CD8-positive, alpha-beta memory T cell (primary cell): ENCODE results near the gene COA1. TPM values are rescaled to one million over a fixed set of nuclear protein-coding genes. Genes with fewer than 3 reads are reported as not detected.

ENCODE experiments used
- CTCF ChIA-PET: fragments of 350-600 bp; sonication (Branson Sonifier 250); formaldehyde crosslinking; loops from one replicate; lab custom pipeline; 2021; ENCODE audit warnings: antibody characterized with exemption; lab: Charles Lee
- POLR2A ChIA-PET: fragments of 350-600 bp; sonication (Branson Sonifier 250); formaldehyde crosslinking; loops from one replicate; lab custom pipeline; 2021; ENCODE audit warnings: antibody characterized with exemption; lab: Charles Lee
- DNase-seq, 5 donors: peaks; one replicate each; pipeline versions ENCODE4 v3.0.0 to v3.0.0-alpha.2; 2020 to 2022; ENCODE audit warnings: mixed read lengths in 1 of 5
- H3K27ac ChIP-seq: one replicate; pipeline ENCODE4 v1.7.0; 2013; ENCODE audit warnings: low read depth, mild to moderate bottlenecking, low read length, moderate library complexity
- H3K27me3 ChIP-seq: 2 replicates; pipeline ENCODE4 v1.7.0; 2013; ENCODE audit warnings: low read length, mild to moderate bottlenecking; ENCODE audit not compliant: insufficient read depth, poor library complexity, severe bottlenecking
- H3K36me3 ChIP-seq: 2 replicates; pipeline ENCODE4 v1.7.0; 2013; ENCODE audit warnings: mild to moderate bottlenecking, low read length, moderate library complexity; ENCODE audit not compliant: insufficient read depth
- H3K4me1 ChIP-seq: 2 replicates; pipeline ENCODE4 v1.7.0; 2013; ENCODE audit warnings: mild to moderate bottlenecking, low read length, moderate library complexity; ENCODE audit not compliant: insufficient read depth
- H3K4me3 ChIP-seq: 2 replicates; pipeline ENCODE4 v1.7.0; 2013; ENCODE audit warnings: mild to moderate bottlenecking, low read length
- H3K9me3 ChIP-seq: 2 replicates; pipeline ENCODE4 v1.7.0; 2013; ENCODE audit warnings: mild to moderate bottlenecking, low read length
- H3K27ac Mint-ChIP-seq, 8 donors: one replicate each; pipeline ENCODE4 v1.8.0; 2020 to 2021; ENCODE audit warnings: mixed read lengths in 8 of 8, mild to moderate bottlenecking in 6 of 8, inconsistent platforms in 3 of 8, moderate library complexity in 3 of 8
- H3K27me3 Mint-ChIP-seq, 2 donors: one replicate each; pipeline ENCODE4 v1.8.0; 2020 to 2021; ENCODE audit warnings: mixed read lengths in 2 of 2, mild to moderate bottlenecking in 1 of 2, moderate library complexity in 1 of 2
- H3K36me3 Mint-ChIP-seq, 3 donors: one replicate each; pipeline ENCODE4 v1.8.0; 2020 to 2021; ENCODE audit warnings: mixed read lengths in 3 of 3, inconsistent platforms in 1 of 3, mild to moderate bottlenecking in 1 of 3
- H3K4me1 Mint-ChIP-seq, 3 donors: one replicate each; pipeline ENCODE4 v1.8.0; 2020 to 2021; ENCODE audit warnings: mixed read lengths in 3 of 3, inconsistent platforms in 1 of 3, mild to moderate bottlenecking in 1 of 3
- H3K4me3 Mint-ChIP-seq, 7 donors: one replicate each; pipeline ENCODE4 v1.8.0; 2020 to 2021; ENCODE audit warnings: mixed read lengths in 7 of 7, mild to moderate bottlenecking in 6 of 7, moderate library complexity in 4 of 7, inconsistent platforms in 2 of 7
- H3K9me3 Mint-ChIP-seq, 5 donors: one replicate each; pipeline ENCODE4 v1.8.0; 2020 to 2022; ENCODE audit warnings: mixed read lengths in 5 of 5, mild to moderate bottlenecking in 3 of 5, moderate library complexity in 2 of 5, inconsistent platforms in 1 of 5
- polyA plus RNA-seq: library from polyadenylated mRNA; unstranded; fragments of 300-500 nt; fragmentation: Illumina TruSeq; gene quantifications from one replicate; pipeline ENCODE4 v1.2.3, GENCODE V29; 2021
- total RNA-seq, 2 experiments: library from RNA; stranded (reverse); gene quantifications; one replicate each; pipeline ENCODE4 v1.2.3, GENCODE V29; 2021

COA1 gene
- total and polyA plus RNA-seq, 3 experiments from 2014 or later = 68.9 to 81.6 (median 75.9) TPM

DNA sequence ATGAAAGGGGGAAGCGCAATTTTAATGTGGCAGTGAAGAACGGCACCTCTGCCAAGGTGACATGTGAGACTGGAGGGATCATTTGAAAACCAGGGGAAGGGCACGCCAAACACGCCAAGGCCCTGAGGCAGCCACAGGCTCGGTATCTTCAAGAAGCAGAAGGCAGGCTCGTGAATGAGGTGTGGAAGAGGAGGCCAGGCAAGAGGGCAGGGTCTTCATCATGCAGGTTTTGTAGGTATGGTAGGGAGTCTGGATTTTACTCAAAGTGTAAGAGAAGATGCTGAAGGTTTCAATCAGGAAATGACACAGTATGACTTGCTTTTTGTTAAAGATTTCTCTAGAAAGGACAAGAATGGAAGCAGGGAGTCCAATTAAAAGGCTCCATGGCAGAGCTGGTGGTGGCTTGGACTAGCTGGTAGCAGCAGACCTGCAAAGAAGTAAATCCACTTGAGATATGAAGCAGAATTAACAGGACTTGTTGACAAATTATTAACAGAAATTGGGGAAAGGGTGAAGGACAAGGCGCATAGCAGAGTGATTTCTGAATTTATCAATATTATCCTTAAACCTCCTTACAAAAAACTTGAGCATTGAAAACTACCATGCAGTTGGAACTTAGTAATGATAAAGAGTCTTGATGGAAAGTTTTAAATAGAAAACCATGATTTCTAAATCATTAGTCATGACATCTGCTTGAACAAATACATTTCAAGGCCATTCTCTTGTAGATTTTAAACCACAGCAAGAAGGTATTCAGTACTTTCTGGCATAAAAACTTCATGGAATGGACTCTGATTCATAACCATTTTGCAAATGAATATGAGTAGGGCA, 70.4 kb downstream of the COA1 start:
- CTCF ChIA-PET = no interaction called here
- Mint-ChIP-seq H3K27me3 (peaks cover 0 to 2% of the 10 kb centered on the region in 2 donors), H3K4me3 (peak overlapping the region in 6 of 7 donors; percentile 52 to 75 (median 60)), H3K36me3 (peaks cover 13 to 28% (median 19%) of the 10 kb centered on the region in 3 donors), H3K27ac (peak overlapping the region; percentile 72 to 98 (median 92)), H3K9me3 (no peaks in the 10 kb centered on the region), H3K4me1 (peaks cover 56 to 77% (median 72%) of the 10 kb centered on the region in 3 donors)
- no peaks in the 10 kb centered on the region for H3K27me3 ChIP-seq
- H3K9me3 ChIP-seq = no peaks in the 10 kb centered on the region
- H3K36me3 ChIP-seq = no peaks in the 10 kb centered on the region
- POLR2A ChIA-PET = no interaction called here
- peaks cover 40% of the 10 kb centered on the region for H3K4me1 ChIP-seq
- H3K27ac ChIP-seq = no peak overlapping the region
- H3K4me3 ChIP-seq = no peak overlapping the region
- DNase-seq = no peak

DNA sequence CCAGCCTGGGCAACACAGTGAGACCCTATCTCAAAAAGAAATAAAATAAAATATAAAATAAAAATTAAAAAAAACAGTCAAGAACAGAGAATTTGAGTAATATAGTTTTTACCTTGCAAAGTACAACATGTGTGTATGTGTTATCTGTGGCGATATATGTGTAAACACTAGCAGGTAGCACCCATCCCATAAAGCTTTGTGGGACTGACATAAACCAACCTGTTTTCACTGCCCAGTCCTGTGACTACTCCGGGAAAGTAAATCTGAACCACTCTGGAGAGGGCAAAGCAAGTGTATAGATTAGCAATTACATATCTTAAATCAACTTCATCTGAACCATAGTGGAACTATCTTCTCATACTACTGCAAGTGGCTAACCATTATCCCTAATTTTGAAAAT, 72.3 kb downstream of the COA1 start:
- H3K4me3 ChIP-seq = no peak overlapping the region
- no peak overlapping the region for H3K27ac ChIP-seq
- peaks cover 63 to 85% (median 85%) of the 10 kb centered on the region in 3 donors for H3K4me1 Mint-ChIP-seq
- H3K36me3 Mint-ChIP-seq = peaks cover 13 to 25% (median 19%) of the 10 kb centered on the region in 3 donors
- ChIA-PET CTCF (interaction anchor here (2.2 kb wide), 1 partner anchor 75 kb away, joined by 14 read pairs; the partner anchor contains the start of gene STK17A), POLR2A (no interaction called here)
- H3K4me1 ChIP-seq = peaks cover 59% of the 10 kb centered on the region
- no peak for DNase-seq
- peaks cover 0 to 2% of the 10 kb centered on the region in 2 donors for H3K27me3 Mint-ChIP-seq
- no peaks in the 10 kb centered on the region for H3K9me3 Mint-ChIP-seq
- no peaks in the 10 kb centered on the region for H3K27me3 ChIP-seq
- no peaks in the 10 kb centered on the region for H3K9me3 ChIP-seq
- peak overlapping the region in 5 of 8 donors; percentile 35 to 80 (median 64) for H3K27ac Mint-ChIP-seq
- H3K4me3 Mint-ChIP-seq = no peak overlapping the region
- H3K36me3 ChIP-seq = no peaks in the 10 kb centered on the region

DNA sequence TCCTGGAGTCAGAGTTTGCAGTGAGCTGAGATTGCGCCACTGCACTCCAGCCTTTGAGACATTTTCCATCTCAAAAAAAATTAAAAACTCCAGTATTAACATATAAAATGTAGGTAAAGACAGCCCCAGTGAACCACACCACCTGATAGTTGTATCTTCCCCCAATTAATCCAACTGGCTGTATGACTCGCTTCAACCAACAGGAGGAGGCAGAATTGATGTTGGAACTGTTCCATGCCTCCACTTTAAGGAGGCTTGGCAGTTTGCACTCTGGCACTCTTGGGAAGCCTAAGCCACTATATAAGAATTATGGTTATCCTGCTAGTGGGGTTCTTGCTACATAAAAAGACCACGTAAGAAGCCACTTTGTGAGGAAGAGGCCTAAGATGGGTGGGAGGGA, 73.7 kb downstream of the COA1 start:
- peaks cover 0 to 2% of the 10 kb centered on the region in 2 donors for H3K27me3 Mint-ChIP-seq
- H3K27ac Mint-ChIP-seq = peak overlapping the region in 3 of 8 donors; percentile 6 to 65 (median 14)
- DNase-seq = no peak
- no peaks in the 10 kb centered on the region for H3K9me3 Mint-ChIP-seq
- no peaks in the 10 kb centered on the region for H3K36me3 ChIP-seq
- H3K27ac ChIP-seq = no peak overlapping the region
- H3K4me3 Mint-ChIP-seq = peak overlapping the region in 1 of 7 donors; percentile 14
- no peak overlapping the region for H3K4me3 ChIP-seq
- no peaks in the 10 kb centered on the region for H3K27me3 ChIP-seq
- H3K36me3 Mint-ChIP-seq = peaks cover 15 to 21% (median 16%) of the 10 kb centered on the region in 3 donors
- no peaks in the 10 kb centered on the region for H3K9me3 ChIP-seq
- POLR2A ChIA-PET = interaction anchor here (0.6 kb wide), 1 partner anchor 23 kb away, joined by 8 read pairs; no protein-coding TSS in a partner anchor
- peaks cover 70 to 91% (median 90%) of the 10 kb centered on the region in 3 donors for H3K4me1 Mint-ChIP-seq
- H3K4me1 ChIP-seq = peaks cover 67% of the 10 kb centered on the region
- CTCF ChIA-PET = interaction anchor here (0.6 to 2.2 kb wide), 3 partner anchors 10 to 73 kb away, joined by 3 to 14 read pairs (median 4); partner anchors contain the start of gene STK17A

DNA sequence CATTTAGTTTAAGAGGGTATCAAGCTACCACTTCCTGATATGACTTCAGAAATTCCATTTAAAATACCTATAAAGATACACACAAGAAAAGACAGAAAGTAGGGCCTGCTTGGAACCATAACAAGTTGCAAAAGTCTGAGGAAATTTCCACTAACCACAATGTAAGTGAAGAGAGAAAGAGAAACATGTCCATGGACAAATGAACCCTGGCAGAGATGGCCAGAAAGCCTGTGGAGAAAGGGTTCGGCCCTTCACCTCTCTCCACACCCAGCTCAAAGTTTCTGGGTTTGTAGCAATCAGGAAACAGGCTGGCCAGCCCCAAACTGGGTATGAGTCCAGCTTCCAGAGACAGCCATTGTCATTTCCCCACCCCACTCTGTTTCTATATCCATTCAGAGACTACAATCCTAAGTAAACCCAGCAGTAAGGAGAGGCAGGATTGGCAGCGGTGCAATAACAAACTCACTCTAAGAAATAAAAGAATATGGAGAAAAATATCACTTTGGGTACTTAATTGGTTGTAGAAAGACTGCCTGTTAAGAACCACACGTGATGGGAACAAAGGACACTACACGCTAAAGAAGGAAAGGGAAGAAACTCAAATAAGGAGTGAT, 75.3 kb downstream of the COA1 start:
- H3K4me3 Mint-ChIP-seq = peak overlapping the region in 6 of 7 donors; percentile 12 to 89 (median 28)
- CTCF ChIA-PET = interaction anchor here (1.3 to 1.6 kb wide), 2 partner anchors 46 to 71 kb away, joined by 5 to 6 read pairs; partner anchors contain the start of gene STK17A
- H3K4me3 ChIP-seq = no peak overlapping the region
- H3K27me3 ChIP-seq = no peaks in the 10 kb centered on the region
- peaks cover 70 to 90% (median 90%) of the 10 kb centered on the region in 3 donors for H3K4me1 Mint-ChIP-seq
- H3K27ac ChIP-seq = no peak overlapping the region
- no peaks in the 10 kb centered on the region for H3K9me3 ChIP-seq
- H3K9me3 Mint-ChIP-seq = no peaks in the 10 kb centered on the region
- no peak for DNase-seq
- H3K36me3 Mint-ChIP-seq = peaks cover 15 to 21% (median 16%) of the 10 kb centered on the region in 3 donors
- peak overlapping the region; percentile 39 to 83 (median 66) for H3K27ac Mint-ChIP-seq
- POLR2A ChIA-PET = interaction anchor here (1.1 kb wide), 1 partner anchor 71 kb away, joined by 4 read pairs; the partner anchor contains the start of gene STK17A
- H3K36me3 ChIP-seq = no peaks in the 10 kb centered on the region
- H3K4me1 ChIP-seq = peaks cover 63% of the 10 kb centered on the region
- H3K27me3 Mint-ChIP-seq = no peaks in the 10 kb centered on the region

DNA sequence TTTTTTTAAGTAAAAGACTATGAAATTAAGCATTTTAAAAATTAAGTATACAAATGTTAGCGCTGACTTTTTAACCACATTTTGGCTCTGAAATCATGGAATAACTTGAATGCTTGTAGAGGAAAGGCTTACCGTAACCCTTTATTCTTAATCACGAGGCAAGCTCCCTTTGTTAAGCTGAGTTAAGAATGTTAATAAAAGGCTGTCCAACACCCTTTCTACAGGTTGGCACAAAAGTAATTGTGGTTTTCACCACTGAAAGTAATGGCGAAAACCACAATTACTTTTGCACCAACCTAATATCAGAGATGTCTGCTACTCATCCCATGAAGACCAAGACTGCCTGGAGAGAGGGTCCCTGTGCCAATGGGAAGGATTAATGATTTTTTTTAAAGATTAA, 75.9 kb downstream of the COA1 start:
- H3K4me3 ChIP-seq = no peak overlapping the region
- peaks cover 62% of the 10 kb centered on the region for H3K4me1 ChIP-seq
- Mint-ChIP-seq H3K9me3 (no peaks in the 10 kb centered on the region), H3K27ac (peak overlapping the region; percentile 50 to 99 (median 74)), H3K4me3 (peak overlapping the region in 5 of 7 donors; percentile 5 to 89 (median 28)), H3K36me3 (peaks cover 13 to 20% (median 16%) of the 10 kb centered on the region in 3 donors), H3K4me1 (peaks cover 70 to 90% (median 90%) of the 10 kb centered on the region in 3 donors), H3K27me3 (no peaks in the 10 kb centered on the region)
- H3K27me3 ChIP-seq = no peaks in the 10 kb centered on the region
- no peak for DNase-seq
- no peaks in the 10 kb centered on the region for H3K36me3 ChIP-seq
- ChIA-PET POLR2A (interaction anchor here (1.1 kb wide), 1 partner anchor 71 kb away, joined by 4 read pairs; the partner anchor contains the start of gene STK17A), CTCF (interaction anchor here (1.3 to 1.6 kb wide), 2 partner anchors 47 to 71 kb away, joined by 5 to 6 read pairs; partner anchors contain the start of gene STK17A)
- no peaks in the 10 kb centered on the region for H3K9me3 ChIP-seq
- H3K27ac ChIP-seq = no peak overlapping the region

DNA sequence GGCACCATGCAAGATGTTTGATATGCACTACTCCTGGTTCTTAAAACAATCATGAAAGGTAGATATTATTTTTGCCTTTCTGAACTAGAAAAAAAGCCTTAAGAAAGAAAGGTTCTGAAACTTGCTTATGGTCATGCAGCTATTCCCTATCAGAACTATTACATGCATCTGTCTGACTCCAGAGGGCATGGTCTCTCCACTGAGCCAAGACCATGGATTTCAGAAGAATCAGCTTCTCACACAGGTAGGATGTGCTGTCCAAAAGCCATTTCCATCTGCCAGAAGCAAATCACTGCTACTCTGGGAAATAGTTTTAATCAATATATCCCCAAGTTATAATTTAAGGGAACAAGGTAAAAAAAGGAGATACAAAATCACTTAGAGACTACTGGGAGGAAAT, 77.0 kb downstream of the COA1 start:
- peaks cover 70% of the 10 kb centered on the region for H3K4me1 ChIP-seq
- DNase-seq = no peak
- H3K4me1 Mint-ChIP-seq = peaks cover 76 to 93% (median 93%) of the 10 kb centered on the region in 3 donors
- no peaks in the 10 kb centered on the region for H3K36me3 ChIP-seq
- ChIA-PET CTCF (interaction anchor here (2.7 to 5.5 kb wide), 3 partner anchors 45 to 70 kb away, joined by 6 to 69 read pairs (median 36); partner anchors contain the start of gene STK17A), POLR2A (interaction anchor here (0.8 kb wide), 1 partner anchor 47 kb away, joined by 4 read pairs; no protein-coding TSS in a partner anchor)
- no peaks in the 10 kb centered on the region for H3K27me3 Mint-ChIP-seq
- H3K27ac ChIP-seq = no peak overlapping the region
- peaks cover 12 to 16% (median 15%) of the 10 kb centered on the region in 3 donors for H3K36me3 Mint-ChIP-seq
- no peak overlapping the region for H3K4me3 ChIP-seq
- H3K27ac Mint-ChIP-seq = peak overlapping the region; percentile 73 to 100 (median 94)
- H3K9me3 ChIP-seq = no peaks in the 10 kb centered on the region
- H3K4me3 Mint-ChIP-seq = peak overlapping the region in 5 of 7 donors; percentile 34 to 95 (median 57)
- H3K9me3 Mint-ChIP-seq = no peaks in the 10 kb centered on the region
- no peaks in the 10 kb centered on the region for H3K27me3 ChIP-seq

DNA sequence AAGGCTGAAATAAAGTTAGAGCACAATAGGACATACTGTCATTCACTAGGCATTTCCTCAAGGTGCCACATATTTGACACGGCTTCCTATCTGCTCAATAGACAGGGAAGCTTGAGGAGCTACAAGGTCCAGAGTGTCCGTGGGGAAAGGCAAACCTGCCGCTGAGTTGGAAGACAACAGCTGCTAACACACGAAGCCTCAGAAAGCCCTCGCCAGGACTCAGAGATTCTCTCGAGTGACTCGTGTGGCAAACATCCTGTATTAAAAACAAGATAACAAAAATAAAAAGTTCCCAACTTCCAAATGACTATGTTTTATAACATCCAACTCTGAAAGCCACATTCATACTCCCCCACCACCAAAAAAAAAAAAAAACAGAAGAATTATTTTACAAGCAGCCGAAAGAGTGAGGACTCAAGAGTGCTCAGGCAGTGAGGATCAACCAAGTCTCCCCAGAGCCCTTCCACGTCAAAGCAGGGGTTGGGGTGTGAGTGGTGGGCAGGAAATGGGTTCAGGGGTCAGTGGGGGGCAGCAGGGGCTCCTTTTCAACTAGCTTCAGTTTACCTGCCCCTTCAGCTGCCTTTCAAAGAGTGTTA, 78.8 kb downstream of the COA1 start:
- Histone ChIP-seq H3K36me3 (no peaks in the 10 kb centered on the region), H3K27ac (peak overlapping the region; percentile 73), H3K4me3 (peak overlapping the region; percentile 64), H3K27me3 (no peaks in the 10 kb centered on the region), H3K9me3 (no peaks in the 10 kb centered on the region), H3K4me1 (peaks cover 88% of the 10 kb centered on the region)
- H3K9me3 Mint-ChIP-seq = no peaks in the 10 kb centered on the region
- H3K36me3 Mint-ChIP-seq = peaks cover 11 to 20% (median 18%) of the 10 kb centered on the region in 3 donors
- ChIA-PET CTCF (interaction anchor here (1.0 to 5.5 kb wide), 14 partner anchors 11 to 187 kb away, joined by 3 to 69 read pairs (median 6); partner anchors contain the start of gene STK17A), POLR2A (interaction anchor here (0.6 to 4.5 kb wide), 14 partner anchors 11 to 68 kb away, joined by 3 to 48 read pairs (median 8); partner anchors contain the start of gene STK17A)
- peaks cover 85 to 97% (median 96%) of the 10 kb centered on the region in 3 donors for H3K4me1 Mint-ChIP-seq
- H3K4me3 Mint-ChIP-seq = peak overlapping the region; percentile 71 to 95 (median 78)
- no peaks in the 10 kb centered on the region for H3K27me3 Mint-ChIP-seq
- peak overlapping the region; percentile 73 to 100 (median 96) for H3K27ac Mint-ChIP-seq
- DNase-seq = peak in 3 of 5 donors; percentile 26 to 57 (median 53)
